Measurements from ENCODE around the gene WDR88.

GRCh38 chr19:33210266-33210940 lies 78.5 kb downstream of the WDR88 start:
- TF ChIP-seq, protein P1, sequence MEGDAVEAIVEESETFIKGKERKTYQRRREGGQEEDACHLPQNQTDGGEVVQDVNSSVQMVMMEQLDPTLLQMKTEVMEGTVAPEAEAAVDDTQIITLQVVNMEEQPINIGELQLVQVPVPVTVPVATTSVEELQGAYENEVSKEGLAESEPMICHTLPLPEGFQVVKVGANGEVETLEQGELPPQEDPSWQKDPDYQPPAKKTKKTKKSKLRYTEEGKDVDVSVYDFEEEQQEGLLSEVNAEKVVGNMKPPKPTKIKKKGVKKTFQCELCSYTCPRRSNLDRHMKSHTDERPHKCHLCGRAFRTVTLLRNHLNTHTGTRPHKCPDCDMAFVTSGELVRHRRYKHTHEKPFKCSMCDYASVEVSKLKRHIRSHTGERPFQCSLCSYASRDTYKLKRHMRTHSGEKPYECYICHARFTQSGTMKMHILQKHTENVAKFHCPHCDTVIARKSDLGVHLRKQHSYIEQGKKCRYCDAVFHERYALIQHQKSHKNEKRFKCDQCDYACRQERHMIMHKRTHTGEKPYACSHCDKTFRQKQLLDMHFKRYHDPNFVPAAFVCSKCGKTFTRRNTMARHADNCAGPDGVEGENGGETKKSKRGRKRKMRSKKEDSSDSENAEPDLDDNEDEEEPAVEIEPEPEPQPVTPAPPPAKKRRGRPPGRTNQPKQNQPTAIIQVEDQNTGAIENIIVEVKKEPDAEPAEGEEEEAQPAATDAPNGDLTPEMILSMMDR (conservative IDR thresholded peaks at IDR 0.05; ENCODE audit: low read length) = no peak
- TF ChIP-seq EZH2phosphoT487 (IDR thresholded peaks at IDR 0.05; ENCODE audit: borderline replicate concordance, low read depth, low read length) = no peak

Measured in OCI-LY7 (cell line).